K562 (cell line): ENCODE data around the gene LRRC27. TPM values are rescaled to one million over a fixed set of nuclear protein-coding genes. Genes with fewer than 3 reads are reported as not detected.

Experiments
- ATAC-seq: fragments of 200-7000 bp; cut with Tn5 transposase; 3 replicates; pipeline ENCODE4 v1.9.1; 2020; ENCODE audit warnings: moderate library complexity
- BruUV-seq: library from RNA; stranded (reverse); fragments of 400-500 nt; replicated peaks from 2 replicates; lab custom pipeline; 2021; lab: Mats Ljungman, UMichigan
- CTCF ChIA-PET: fragments of 300-600 bp; formaldehyde crosslinking; extraction: SDS; loops from one replicate; lab custom pipeline; 2021; ENCODE audit warnings: low intra/inter-chr PET ratio; lab: Yijun Ruan, JAX
- POLR2A ChIA-PET: fragments of 300-600, 350-650 bp; sonication (Branson Sonifier 250); formaldehyde crosslinking; extraction: SDS; loops from one replicate; lab custom pipeline; 2021; ENCODE audit warnings: antibody characterized with exemption, inconsistent platforms; lab: Yijun Ruan, JAX
- DNase-seq, 4 experiments: peaks; one replicate each; pipeline versions ENCODE4 v3.0.0 to v3.0.0-alpha.2; 2011 to 2018; ENCODE audit warnings: low spot score in 3 of 4, mixed read lengths in 3 of 4; ENCODE audit errors: extremely low read depth in 1 of 4
- FAIRE-seq: peaks from 2 replicates; lab custom pipeline; 2011; peaks lifted over from hg19 to GRCh38; lab: Jason Lieb, UNC
- H2AFZ ChIP-seq: 2 replicates; pipeline ENCODE4 v1.6.0; 2011; ENCODE audit warnings: low read depth, low read length, control low read depth, inconsistent platforms
- H3K27ac ChIP-seq: fragments of 200-600 bp; 3 replicates; pipeline ENCODE4 v1.8.0; 2011; ENCODE audit warnings: low read depth, mild to moderate bottlenecking, control low read depth, inconsistent platforms, low read length, moderate library complexity, mixed read lengths; ENCODE audit errors: extremely low read depth
- H3K27me3 ChIP-seq, 2 experiments: fragments of 300-600 bp in 1 of 2; 2 replicates in 1 of 2; 3 replicates in 1 of 2; pipeline versions ENCODE4 v1.6.0 to v1.8.0; 2011; ENCODE audit warnings: inconsistent platforms in 2 of 2, low read length in 2 of 2, mild to moderate bottlenecking in 1 of 2, mixed read lengths in 1 of 2, moderate library complexity in 1 of 2; ENCODE audit not compliant: control insufficient read depth in 2 of 2, insufficient read depth in 2 of 2
- H3K36me3 ChIP-seq: fragments of 300-600 bp; 3 replicates; pipeline ENCODE4 v1.8.0; 2011; ENCODE audit warnings: mild to moderate bottlenecking, low read length, inconsistent platforms; ENCODE audit not compliant: control insufficient read depth, insufficient read depth
- H3K4me1 ChIP-seq, 2 experiments: fragments of 200-600 bp in 1 of 2; replicated peaks in 1 of 2; 2 replicates in 1 of 2; 3 replicates in 1 of 2; pipeline versions ENCODE4 v1.5.1 to v1.8.0; 2011; ENCODE audit warnings: inconsistent platforms in 2 of 2, low read length in 2 of 2, mild to moderate bottlenecking in 1 of 2, mixed read lengths in 1 of 2, moderate library complexity in 1 of 2; ENCODE audit not compliant: control insufficient read depth in 2 of 2, insufficient read depth in 2 of 2
- H3K4me2 ChIP-seq: 2 replicates; pipeline ENCODE4 v1.6.1; 2011; ENCODE audit warnings: low read length, control low read depth, inconsistent platforms, mixed read lengths; ENCODE audit not compliant: insufficient read depth
- H3K4me3 ChIP-seq: fragments of 200-600 bp; sonication (generic), shearing (Covaris generic); 2 replicates; pipeline ENCODE4 v1.5.1; 2016; ENCODE audit warnings: control low read depth, inconsistent platforms
- H3K79me2 ChIP-seq: fragments of 200-600 bp; 3 replicates; pipeline ENCODE4 v1.8.0; 2011; ENCODE audit warnings: low read length, inconsistent platforms; ENCODE audit not compliant: control insufficient read depth, insufficient read depth
- H3K9ac ChIP-seq, 2 experiments: 2 replicates each; pipeline versions ENCODE4 v1.6.0 to v1.6.1; 2011; ENCODE audit warnings: low read depth in 2 of 2, low read length in 2 of 2, control low read depth in 1 of 2, inconsistent platforms in 1 of 2, mild to moderate bottlenecking in 1 of 2, mixed read lengths in 1 of 2; ENCODE audit not compliant: insufficient read depth in 1 of 2
- H3K9me1 ChIP-seq: one replicate; pipeline ENCODE4 v1.6.0; 2011; ENCODE audit warnings: inconsistent platforms, mild to moderate bottlenecking, low read length, moderate library complexity; ENCODE audit not compliant: control insufficient read depth, insufficient read depth
- H3K9me3 ChIP-seq: replicated peaks from 2 replicates; pipeline ENCODE4 v1.5.1; 2011; ENCODE audit warnings: low read depth, low read length, inconsistent platforms; ENCODE audit not compliant: control insufficient read depth, insufficient read depth
- H4K20me1 ChIP-seq: replicated peaks from 2 replicates; pipeline ENCODE4 v1.6.1; 2011; ENCODE audit warnings: low read length, inconsistent platforms, mixed read lengths; ENCODE audit not compliant: control insufficient read depth, insufficient read depth
- JUN ChIP-seq, 2 experiments: sonication (generic) in 1 of 2; formaldehyde crosslinking in 1 of 2; IDR thresholded peaks; 2 replicates each; pipeline versions ENCODE4 v1.6.1 to v1.8.0; 2012 to 2022; ENCODE audit warnings: borderline replicate concordance in 2 of 2, mild to moderate bottlenecking in 2 of 2, improper control_type of control experiment in 1 of 2, low read depth in 1 of 2, low read length in 1 of 2, missing genetic modification reagents in 1 of 2
- SMAD1 ChIP-seq: fragments of 150-350 bp; IDR thresholded peaks from 2 replicates; pipeline ENCODE4 v1.6.1; 2014; ENCODE audit warnings: low read length, low read depth; ENCODE audit not compliant: partially characterized antibody
- SNIP1 ChIP-seq: fragments of 450-650 bp; IDR thresholded peaks from 2 replicates; pipeline ENCODE4 v1.7.1; 2017; ENCODE audit warnings: low read depth, mild to moderate bottlenecking
- TFE3 ChIP-seq: fragments of 450-650 bp; formaldehyde crosslinking; IDR thresholded peaks from 2 replicates; pipeline ENCODE4 v1.4.0; 2020; ENCODE audit warnings: mild to moderate bottlenecking, mixed read lengths
- ZNF407 ChIP-seq: fragments of 450-650 bp; IDR thresholded peaks from 2 replicates; pipeline ENCODE4 v1.6.1; 2016; ENCODE audit warnings: low read depth
- WGBS: fragments of 100-300 bp; shearing (Covaris generic); methylation state at CpG from one replicate; pipeline ENCODE4 v1.1.6; 2016; ENCODE audit warnings: low coverage, mixed read lengths; ENCODE audit not compliant: insufficient coverage; ENCODE audit errors: missing lambda C conversion rate; 5-methylcytosine and 5-hydroxymethylcytosine counted together
- in situ Hi-C: fragments of 300-500 bp; cut with MboI; formaldehyde crosslinking; loops from 4 replicates; pipeline ENCODE4 v1.15.0; 2018; ENCODE audit warnings: inconsistent platforms, mixed read lengths
- intact Hi-C: fragments of 100-400 bp; cut with micrococcal nuclease; formaldehyde crosslinking; loops from 2 replicates; pipeline ENCODE4 v1.14.2; 2022
- polyA plus RNA-seq, 8 experiments: library from polyadenylated mRNA; depleted of rRNA in 4 of 8; stranded (reverse) in 5 of 8; unstranded in 3 of 8; fragments of >200 nt; fragmentation: Nextera tagmentation in 2 of 8; fragmentation: Illumina TruSeq in 1 of 8; extraction: Ambion mirVana in 2 of 8; extraction: Trizol in 1 of 8; gene quantifications; 2 replicates each; pipeline versions ENCODE4 v1.2.1 to v1.2.3, GENCODE V29; 2011 to 2014; ENCODE audit warnings: inconsistent platforms in 1 of 8, missing spikeins in 1 of 8
- total RNA-seq, 7 experiments: library from RNA; depleted of rRNA in 6 of 7; stranded (reverse); fragments of >200 nt in 6 of 7; fragmentation: Illumina TruSeq in 2 of 7; extraction: Trizol in 2 of 7; gene quantifications; 2 replicates each; pipeline versions ENCODE4 v1.2.1 to v1.2.3, GENCODE V29; 2011 to 2021; ENCODE audit warnings: low replicate concordance in 1 of 7
- TF ChIP-seq, protein P1 (sequence below): fragments of 450-650 bp; formaldehyde crosslinking; IDR thresholded peaks from 2 replicates; pipeline ENCODE4 v1.4.0; 2022; ENCODE audit warnings: missing genetic modification characterization

The LRRC27 gene
- total and polyA plus RNA-seq, 9 of the 15 experiments (the other 6 are each of a cell fraction or from before 2014, with no cell fraction given): 0.10 to 2.7 (median 1.4) TPM

- FAIRE-seq (no peak), DNase-seq (no peak), ATAC-seq (no peak)
- Histone ChIP-seq H3K27me3 (peaks cover 46 to 93% of the 10 kb centered on the region in 2 experiments), H3K27ac (no peak overlapping the region), H3K4me1 (peaks cover 0 to 19% of the 10 kb centered on the region in 2 experiments; a peak in 2 of 5 replicates), H2AFZ (no peak overlapping the region), H4K20me1 (no peaks in the 10 kb centered on the region; the same call in 1 of the 2 replicates), H3K9ac (no peak overlapping the region), H3K9me3 (no peaks in the 10 kb centered on the region), H3K36me3 (no peaks in the 10 kb centered on the region), H3K79me2 (no peaks in the 10 kb centered on the region), H3K9me1 (peaks cover 2% of the 10 kb centered on the region), H3K4me3 (no peak overlapping the region), H3K4me2 (no peak overlapping the region)
- intact Hi-C loops: no loop called here
- in situ Hi-C loops: no loop called here
- BruUV-seq: no TSS peak
- ChIA-PET POLR2A (interaction anchor here (0.6 kb wide), 1 partner anchor 41 kb away, joined by 4 read pairs; no protein-coding TSS in a partner anchor), CTCF (no interaction called here)
- 30% methylated on average over 30 of the region's 38 CpGs for WGBS
- TF ChIP-seq, protein P1, sequence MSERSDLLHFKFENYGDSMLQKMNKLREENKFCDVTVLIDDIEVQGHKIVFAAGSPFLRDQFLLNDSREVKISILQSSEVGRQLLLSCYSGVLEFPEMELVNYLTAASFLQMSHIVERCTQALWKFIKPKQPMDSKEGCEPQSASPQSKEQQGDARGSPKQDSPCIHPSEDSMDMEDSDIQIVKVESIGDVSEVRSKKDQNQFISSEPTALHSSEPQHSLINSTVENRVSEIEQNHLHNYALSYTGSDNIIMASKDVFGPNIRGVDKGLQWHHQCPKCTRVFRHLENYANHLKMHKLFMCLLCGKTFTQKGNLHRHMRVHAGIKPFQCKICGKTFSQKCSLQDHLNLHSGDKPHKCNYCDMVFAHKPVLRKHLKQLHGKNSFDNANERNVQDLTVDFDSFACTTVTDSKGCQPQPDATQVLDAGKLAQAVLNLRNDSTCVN (CRISPR knock-in tag): no peak
- TF ChIP-seq SMAD1: no peak
- TF ChIP-seq TFE3: no peak
- TF ChIP-seq JUN (IDR thresholded peaks at IDR 0.05; ENCODE audit: borderline replicate concordance, low read depth, low read length): no peak
- no peak for TF ChIP-seq JUN (CRISPR knock-in tag; IDR thresholded peaks at IDR 0.05; ENCODE audit: borderline replicate concordance)
- no peak for TF ChIP-seq SNIP1
- TF ChIP-seq ZNF407: no peak
Measured at GRCh38 chr10:132301371-132302330, 30.3 kb upstream of the LRRC27 start.
